Fibroblast of skin of right quadriceps (primary cell): Measurements from ENCODE around the gene SPPL3.
"Not testable (repeated sequence)": the region's sequence is repeated elsewhere in the genome, so short reads cannot be mapped to it uniquely, and the experiment has no call there.

Source experiments
- DNase-seq: peaks from one replicate; pipeline ENCODE4 v3.0.0-alpha.2; 2013

The SPPL3 gene

GRCh38 chr12:120739821-120740613 lies 164.1 kb downstream of the SPPL3 start:
- DNase-seq = no peak

GRCh38 chr12:120739031-120739762 lies 165.0 kb downstream of the SPPL3 start:
- no peak for DNase-seq

GRCh38 chr12:120738252-120739030 lies 165.7 kb downstream of the SPPL3 start:
- no peak for DNase-seq

DNA sequence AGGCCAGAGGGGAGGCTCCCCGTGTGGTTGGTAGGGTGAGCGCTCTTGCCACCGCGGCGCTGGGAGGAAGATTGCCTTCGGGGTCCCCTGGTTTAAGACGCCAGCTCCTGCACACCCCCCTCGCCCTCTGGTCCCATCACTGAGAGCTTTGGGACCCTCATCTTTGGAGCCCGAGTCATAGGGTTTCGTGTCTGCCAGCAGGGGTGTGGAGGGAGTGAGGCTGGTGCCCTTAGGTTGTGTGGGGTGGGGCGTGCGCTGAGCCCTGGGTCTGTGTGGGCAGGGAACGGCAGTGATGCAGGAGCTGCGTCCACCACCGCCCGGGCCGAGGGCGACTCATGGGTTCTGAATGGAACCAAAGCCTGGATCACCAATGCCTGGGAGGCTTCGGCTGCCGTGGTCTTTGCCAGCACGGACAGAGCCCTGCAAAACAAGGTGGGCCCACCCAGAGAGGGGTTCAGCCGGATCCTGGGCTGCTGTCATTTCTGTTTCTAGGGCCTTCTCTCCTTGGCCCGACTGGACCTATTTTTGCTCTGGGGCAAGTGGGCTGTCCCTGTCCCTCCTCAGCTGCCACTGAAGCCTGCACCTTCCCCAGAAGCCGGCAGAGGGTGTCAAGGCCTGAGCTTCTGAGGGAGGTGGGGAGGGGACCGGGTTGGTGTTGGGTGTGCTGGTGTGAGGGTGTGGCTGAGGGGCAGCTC lies 166.5 kb downstream of the SPPL3 start:
- DNase-seq = no peak

- DNase-seq = no peak
These were observed 167.5 kb downstream of the SPPL3 start for GRCh38 chr12:120736404-120737331.

- no peak for DNase-seq
These were observed 169.0 kb downstream of the SPPL3 start for GRCh38 chr12:120735181-120735580.

- no peak for DNase-seq
These were observed 169.9 kb downstream of the SPPL3 start for GRCh38 chr12:120734210-120734609.

DNA sequence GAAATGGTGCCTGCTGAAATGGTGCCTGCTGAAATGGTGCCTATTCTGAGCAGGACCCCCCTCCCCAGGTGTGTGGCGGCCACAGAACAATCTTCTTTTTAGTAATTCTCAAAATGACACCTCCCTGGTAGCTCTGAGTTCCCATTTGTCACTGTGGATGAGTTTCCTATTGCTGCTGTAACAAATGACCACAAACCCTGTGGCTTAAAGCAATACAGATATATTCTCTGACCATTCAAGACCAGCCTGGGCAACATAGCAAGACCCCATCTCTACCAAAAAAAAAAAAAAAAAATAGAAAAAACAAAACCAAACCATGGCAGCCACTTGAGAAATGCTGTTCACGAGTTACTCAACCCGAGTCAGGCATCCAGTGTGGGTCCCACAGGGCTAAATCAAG lies 170.6 kb downstream of the SPPL3 start:
- DNase-seq = no peak

GRCh38 chr12:120732198-120732597 lies 172.0 kb downstream of the SPPL3 start:
- not testable (repeated sequence) for DNase-seq

DNA sequence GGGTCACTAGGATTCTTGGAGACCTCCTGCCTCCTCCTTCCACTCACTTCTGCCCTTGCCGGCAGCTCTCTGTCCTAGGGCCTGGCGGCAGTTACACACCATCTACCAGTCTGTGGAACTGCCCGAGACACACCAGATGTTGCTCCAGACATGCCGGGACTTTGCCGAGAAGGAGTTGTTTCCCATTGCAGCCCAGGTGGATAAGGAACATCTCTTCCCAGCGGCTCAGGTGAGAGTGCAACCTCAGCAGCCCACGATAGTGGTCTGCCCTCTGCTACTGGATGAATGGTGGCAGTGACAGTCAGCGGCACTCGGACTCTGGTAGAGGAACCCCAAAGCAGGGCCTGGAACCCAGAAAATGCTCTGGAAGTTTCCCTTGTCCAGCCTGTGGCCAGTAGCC lies 177.2 kb downstream of the SPPL3 start:
- no peak for DNase-seq

DNA sequence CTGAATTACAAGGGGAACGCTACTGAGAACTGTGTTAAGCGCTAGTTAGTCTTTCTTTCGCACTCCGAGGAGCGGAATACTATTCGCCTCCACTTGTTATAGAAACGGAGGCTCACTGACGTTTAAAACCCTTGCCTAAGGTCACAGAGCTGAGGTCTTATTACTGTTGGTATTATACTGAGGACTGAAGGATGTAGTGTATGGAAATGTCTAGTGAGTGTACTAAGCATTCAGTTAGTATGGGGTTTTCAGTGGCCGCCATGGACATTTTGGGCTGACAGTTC lies 177.7 kb downstream of the SPPL3 start:
- DNase-seq = no peak

DNA sequence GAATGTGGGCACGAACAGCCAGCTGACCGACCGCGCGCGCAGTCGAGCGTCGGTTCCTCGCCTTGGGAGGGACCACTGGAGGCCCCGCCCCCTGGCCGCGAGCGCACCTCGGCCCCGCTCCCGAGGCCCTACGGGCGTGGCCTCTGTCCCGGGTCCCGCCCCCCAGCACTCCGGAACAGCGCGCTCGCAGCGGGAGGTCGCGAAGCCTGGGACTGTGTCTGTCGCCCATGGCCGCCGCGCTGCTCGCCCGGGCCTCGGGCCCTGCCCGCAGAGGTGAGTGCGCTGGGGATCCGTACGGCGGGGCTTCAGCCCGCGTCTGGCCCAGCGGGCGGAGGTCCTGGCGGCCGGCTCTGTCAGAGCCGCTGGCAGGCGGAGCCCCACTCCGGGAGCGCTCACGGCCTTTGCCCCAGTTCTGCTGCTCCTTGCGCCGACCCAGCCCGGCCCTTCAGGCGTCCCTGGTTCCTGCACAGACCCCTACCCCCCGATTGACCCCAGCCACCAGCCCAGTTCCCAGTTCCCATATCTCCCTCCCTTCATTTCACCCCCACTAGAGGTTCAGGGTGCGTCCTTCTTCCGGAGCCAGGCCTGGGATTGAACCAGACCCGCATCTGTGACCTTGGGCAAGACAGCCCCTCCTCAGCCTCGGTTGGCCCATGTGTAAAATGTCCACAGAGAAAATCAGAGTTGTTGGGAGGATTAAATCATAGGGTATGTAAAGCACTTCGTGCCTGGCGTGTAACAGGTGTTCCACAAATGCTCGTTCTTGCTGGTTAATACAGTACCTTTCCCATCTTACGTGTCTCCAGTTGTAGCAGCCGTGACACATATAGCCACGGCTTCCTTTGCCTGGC lies 178.3 kb downstream of the SPPL3 start, which contains the start of gene ACADS:
Gene ACADS (plus strand): TSS at position 168 of the 851 bp plus-strand sequence. CDS start 60 bp downstream, at position 228.
- DNase-seq = peak; percentile 78

DNA sequence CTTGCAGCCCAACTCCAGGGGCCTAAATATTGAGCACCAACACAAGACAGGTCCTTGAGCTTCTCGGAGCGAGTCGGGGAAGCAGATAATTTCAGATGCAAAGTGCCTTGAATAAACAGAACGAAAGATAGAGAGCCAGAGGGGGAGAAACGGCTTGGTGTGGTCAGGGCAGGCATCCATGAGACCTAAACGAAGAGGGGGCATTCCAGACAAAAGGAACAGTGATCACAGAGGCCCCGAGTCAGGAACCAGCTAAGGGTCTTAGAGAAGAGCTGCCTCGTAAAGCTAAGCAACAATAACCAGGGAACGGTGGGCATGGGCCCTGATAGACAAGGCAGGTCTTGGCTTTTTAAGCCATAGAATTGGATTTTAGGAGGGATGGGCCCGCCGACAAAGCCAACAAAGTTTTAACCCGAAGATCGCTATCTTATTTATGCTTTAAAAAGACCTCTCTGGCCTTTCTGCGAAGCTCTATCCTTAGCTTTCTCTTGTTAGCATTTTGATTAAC lies 179.0 kb downstream of the SPPL3 start:
- DNase-seq = no peak

- DNase-seq = no peak
These were observed 179.4 kb downstream of the SPPL3 start for GRCh38 chr12:120724720-120725119.

- DNase-seq = no peak
These were observed 181.4 kb downstream of the SPPL3 start for GRCh38 chr12:120722784-120723183.

- no peak for DNase-seq
These were observed 182.3 kb downstream of the SPPL3 start for GRCh38 chr12:120721866-120722265.

DNA sequence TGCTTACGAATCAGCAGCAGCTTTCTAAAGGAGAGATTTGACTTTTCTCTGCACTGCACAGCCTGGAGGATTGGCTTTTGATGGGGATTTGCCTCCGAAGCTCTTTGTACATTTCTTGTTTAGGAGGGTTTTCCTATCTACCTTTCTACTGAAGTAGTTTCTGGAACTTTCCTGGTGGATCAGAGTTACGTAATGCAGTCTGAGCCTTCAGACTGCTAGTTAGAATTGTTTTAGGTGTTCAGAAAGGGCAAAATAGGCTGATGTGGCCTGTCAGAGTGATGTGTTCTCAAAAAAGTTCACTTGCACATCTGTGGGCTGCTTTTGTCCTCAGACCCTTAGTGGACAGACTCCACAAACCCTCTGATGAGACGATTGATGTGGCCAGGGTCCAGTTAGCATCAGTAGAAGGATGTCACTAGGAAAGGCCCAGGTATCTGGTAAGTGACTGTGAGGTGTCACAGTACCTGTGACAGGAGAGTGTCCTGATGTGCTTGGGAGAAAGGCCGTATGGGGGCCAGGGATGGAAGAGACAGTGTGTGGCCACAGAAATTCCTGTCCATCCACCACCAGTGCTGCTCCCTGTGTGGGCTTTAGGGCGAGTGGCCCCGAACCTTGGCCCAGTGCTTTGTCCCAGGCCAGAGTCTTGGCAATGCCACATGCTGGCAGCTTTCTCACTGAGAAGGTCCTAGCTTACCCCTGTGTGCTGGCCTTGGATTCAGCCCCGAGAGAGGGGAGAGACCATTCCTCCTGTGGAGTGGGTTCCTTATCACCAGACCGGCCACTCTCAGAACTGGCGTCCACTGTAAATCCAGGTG lies 183.0 kb downstream of the SPPL3 start:
- DNase-seq = no peak

DNA sequence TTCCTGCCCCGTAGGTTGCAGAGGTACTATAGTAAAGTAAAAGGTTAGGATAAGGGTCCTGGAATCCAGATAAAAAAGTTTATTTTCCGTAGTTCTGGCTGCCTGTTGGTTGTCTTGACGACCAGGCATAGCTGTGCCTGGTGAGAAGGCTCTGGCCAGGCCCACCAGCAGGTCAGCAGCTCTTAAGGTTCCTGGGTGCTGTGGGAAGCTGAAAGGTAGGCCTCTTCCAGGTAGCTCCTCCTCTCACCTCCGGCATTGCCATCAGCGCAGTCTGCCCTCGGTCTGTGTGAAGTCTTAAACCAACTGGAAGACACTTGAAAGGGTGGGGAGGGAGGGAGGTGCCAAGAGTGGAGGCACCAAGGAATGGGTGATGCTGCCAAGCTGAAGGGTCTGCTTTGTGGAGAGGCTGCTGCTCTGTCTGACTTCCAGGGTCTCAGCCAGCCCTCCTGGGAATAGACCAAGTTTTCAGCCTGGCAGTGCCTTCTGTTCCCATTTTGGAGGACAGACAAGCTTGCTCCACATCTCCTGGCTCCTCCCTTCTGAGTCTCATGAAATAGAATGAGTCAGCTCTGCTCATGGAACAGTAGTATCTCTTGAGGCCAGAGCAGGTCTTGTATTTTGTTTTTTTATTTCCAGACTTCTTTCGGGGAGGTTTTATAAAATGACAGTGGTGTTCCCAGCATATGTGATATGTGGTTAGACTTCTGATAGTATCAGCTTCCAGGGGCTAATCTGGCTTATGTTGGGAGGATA lies 183.7 kb downstream of the SPPL3 start:
- peak; percentile 32 for DNase-seq
